ENCODE results near the gene DLG2. TPM values are rescaled to one million over a fixed set of nuclear protein-coding genes. Genes with fewer than 3 reads are reported as not detected.

The DLG2 gene
- total RNA-seq, 1 experiment from 2014 or later = 17.5 TPM

DNA sequence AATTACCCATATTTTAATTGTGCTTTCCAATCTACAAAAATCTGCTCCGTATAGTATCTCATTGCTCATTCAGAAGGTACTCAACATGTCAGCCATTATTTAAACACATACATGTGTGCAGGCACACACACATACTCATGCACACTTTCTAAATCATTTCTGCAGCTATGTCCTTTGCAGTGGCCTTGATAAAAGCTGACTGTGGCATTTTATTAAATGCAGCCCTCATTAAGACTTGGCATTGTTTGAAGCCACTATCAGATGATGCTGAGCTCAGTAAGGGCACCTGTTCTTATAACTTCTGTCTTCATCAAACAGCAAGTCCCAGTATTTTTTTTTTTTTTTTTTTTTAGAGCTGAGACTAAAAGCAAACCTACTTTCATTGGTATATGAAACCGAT, 1269.1 kb downstream of the DLG2 start:
- H3K27me3 Mint-ChIP-seq (ENCODE audit: low read depth) = no peaks in the 10 kb centered on the region
- POLR2A ChIA-PET = no interaction called here
- H3K4me3 Mint-ChIP-seq = no peak overlapping the region
- no peak overlapping the region for H3K27ac Mint-ChIP-seq
- TF ChIP-seq ESRRA (CRISPR knock-in tag; IDR thresholded peaks at IDR 0.05; ENCODE audit: borderline replicate concordance) (no peak), ZNF121 (CRISPR knock-in tag; IDR thresholded peaks at IDR 0.05) (no peak), EMX1 (CRISPR knock-in tag; IDR thresholded peaks at IDR 0.05) (no peak), SOX15 (CRISPR knock-in tag; IDR thresholded peaks at IDR 0.05) (no peak), NFATC4 (CRISPR knock-in tag; IDR thresholded peaks at IDR 0.05) (no peak), ZNF423 (CRISPR knock-in tag; IDR thresholded peaks at IDR 0.05) (no peak), RORB (CRISPR knock-in tag; IDR thresholded peaks at IDR 0.05) (no peak), ZBTB21 (CRISPR knock-in tag; IDR thresholded peaks at IDR 0.05; ENCODE audit: borderline replicate concordance) (no peak), ZNF263 (CRISPR knock-in tag; IDR thresholded peaks at IDR 0.05; ENCODE audit: low read depth) (no peak), SP1 (CRISPR knock-in tag; conservative IDR thresholded peaks at IDR 0.05) (no peak), GTF2I (CRISPR knock-in tag; conservative IDR thresholded peaks at IDR 0.05) (no peak), FOXK1 (CRISPR knock-in tag; IDR thresholded peaks at IDR 0.05) (no peak)
- TF ChIP-seq, protein P1, sequence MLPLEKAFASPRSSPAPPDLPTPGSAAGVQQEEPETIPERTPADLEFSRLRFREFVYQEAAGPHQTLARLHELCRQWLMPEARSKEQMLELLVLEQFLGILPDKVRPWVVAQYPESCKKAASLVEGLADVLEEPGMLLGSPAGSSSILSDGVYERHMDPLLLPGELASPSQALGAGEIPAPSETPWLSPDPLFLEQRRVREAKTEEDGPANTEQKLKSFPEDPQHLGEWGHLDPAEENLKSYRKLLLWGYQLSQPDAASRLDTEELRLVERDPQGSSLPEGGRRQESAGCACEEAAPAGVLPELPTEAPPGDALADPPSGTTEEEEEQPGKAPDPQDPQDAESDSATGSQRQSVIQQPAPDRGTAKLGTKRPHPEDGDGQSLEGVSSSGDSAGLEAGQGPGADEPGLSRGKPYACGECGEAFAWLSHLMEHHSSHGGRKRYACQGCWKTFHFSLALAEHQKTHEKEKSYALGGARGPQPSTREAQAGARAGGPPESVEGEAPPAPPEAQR (CRISPR knock-in tag; IDR thresholded peaks at IDR 0.05) = no peak
- TF ChIP-seq, protein P2, sequence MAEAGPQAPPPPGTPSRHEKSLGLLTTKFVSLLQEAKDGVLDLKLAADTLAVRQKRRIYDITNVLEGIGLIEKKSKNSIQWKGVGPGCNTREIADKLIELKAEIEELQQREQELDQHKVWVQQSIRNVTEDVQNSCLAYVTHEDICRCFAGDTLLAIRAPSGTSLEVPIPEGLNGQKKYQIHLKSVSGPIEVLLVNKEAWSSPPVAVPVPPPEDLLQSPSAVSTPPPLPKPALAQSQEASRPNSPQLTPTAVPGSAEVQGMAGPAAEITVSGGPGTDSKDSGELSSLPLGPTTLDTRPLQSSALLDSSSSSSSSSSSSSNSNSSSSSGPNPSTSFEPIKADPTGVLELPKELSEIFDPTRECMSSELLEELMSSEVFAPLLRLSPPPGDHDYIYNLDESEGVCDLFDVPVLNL (CRISPR knock-in tag; IDR thresholded peaks at IDR 0.05; ENCODE audit: borderline replicate concordance, low read depth) = no peak
- TF ChIP-seq, protein P3, sequence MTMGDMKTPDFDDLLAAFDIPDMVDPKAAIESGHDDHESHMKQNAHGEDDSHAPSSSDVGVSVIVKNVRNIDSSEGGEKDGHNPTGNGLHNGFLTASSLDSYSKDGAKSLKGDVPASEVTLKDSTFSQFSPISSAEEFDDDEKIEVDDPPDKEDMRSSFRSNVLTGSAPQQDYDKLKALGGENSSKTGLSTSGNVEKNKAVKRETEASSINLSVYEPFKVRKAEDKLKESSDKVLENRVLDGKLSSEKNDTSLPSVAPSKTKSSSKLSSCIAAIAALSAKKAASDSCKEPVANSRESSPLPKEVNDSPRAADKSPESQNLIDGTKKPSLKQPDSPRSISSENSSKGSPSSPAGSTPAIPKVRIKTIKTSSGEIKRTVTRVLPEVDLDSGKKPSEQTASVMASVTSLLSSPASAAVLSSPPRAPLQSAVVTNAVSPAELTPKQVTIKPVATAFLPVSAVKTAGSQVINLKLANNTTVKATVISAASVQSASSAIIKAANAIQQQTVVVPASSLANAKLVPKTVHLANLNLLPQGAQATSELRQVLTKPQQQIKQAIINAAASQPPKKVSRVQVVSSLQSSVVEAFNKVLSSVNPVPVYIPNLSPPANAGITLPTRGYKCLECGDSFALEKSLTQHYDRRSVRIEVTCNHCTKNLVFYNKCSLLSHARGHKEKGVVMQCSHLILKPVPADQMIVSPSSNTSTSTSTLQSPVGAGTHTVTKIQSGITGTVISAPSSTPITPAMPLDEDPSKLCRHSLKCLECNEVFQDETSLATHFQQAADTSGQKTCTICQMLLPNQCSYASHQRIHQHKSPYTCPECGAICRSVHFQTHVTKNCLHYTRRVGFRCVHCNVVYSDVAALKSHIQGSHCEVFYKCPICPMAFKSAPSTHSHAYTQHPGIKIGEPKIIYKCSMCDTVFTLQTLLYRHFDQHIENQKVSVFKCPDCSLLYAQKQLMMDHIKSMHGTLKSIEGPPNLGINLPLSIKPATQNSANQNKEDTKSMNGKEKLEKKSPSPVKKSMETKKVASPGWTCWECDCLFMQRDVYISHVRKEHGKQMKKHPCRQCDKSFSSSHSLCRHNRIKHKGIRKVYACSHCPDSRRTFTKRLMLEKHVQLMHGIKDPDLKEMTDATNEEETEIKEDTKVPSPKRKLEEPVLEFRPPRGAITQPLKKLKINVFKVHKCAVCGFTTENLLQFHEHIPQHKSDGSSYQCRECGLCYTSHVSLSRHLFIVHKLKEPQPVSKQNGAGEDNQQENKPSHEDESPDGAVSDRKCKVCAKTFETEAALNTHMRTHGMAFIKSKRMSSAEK (CRISPR knock-in tag; IDR thresholded peaks at IDR 0.05; ENCODE audit: borderline replicate concordance) = no peak
- TF ChIP-seq, protein P4, sequence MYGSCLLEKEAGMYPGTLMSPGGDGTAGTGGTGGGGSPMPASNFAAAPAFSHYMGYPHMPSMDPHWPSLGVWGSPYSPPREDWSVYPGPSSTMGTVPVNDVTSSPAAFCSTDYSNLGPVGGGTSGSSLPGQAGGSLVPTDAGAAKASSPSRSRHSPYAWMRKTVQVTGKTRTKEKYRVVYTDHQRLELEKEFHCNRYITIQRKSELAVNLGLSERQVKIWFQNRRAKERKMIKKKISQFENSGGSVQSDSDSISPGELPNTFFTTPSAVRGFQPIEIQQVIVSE (CRISPR knock-in tag; IDR thresholded peaks at IDR 0.05; ENCODE audit: borderline replicate concordance) = no peak
- TF ChIP-seq, protein P5, sequence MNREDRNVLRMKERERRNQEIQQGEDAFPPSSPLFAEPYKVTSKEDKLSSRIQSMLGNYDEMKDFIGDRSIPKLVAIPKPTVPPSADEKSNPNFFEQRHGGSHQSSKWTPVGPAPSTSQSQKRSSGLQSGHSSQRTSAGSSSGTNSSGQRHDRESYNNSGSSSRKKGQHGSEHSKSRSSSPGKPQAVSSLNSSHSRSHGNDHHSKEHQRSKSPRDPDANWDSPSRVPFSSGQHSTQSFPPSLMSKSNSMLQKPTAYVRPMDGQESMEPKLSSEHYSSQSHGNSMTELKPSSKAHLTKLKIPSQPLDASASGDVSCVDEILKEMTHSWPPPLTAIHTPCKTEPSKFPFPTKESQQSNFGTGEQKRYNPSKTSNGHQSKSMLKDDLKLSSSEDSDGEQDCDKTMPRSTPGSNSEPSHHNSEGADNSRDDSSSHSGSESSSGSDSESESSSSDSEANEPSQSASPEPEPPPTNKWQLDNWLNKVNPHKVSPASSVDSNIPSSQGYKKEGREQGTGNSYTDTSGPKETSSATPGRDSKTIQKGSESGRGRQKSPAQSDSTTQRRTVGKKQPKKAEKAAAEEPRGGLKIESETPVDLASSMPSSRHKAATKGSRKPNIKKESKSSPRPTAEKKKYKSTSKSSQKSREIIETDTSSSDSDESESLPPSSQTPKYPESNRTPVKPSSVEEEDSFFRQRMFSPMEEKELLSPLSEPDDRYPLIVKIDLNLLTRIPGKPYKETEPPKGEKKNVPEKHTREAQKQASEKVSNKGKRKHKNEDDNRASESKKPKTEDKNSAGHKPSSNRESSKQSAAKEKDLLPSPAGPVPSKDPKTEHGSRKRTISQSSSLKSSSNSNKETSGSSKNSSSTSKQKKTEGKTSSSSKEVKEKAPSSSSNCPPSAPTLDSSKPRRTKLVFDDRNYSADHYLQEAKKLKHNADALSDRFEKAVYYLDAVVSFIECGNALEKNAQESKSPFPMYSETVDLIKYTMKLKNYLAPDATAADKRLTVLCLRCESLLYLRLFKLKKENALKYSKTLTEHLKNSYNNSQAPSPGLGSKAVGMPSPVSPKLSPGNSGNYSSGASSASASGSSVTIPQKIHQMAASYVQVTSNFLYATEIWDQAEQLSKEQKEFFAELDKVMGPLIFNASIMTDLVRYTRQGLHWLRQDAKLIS (CRISPR knock-in tag; IDR thresholded peaks at IDR 0.05; ENCODE audit: borderline replicate concordance) = no peak
- TF ChIP-seq, protein P6, sequence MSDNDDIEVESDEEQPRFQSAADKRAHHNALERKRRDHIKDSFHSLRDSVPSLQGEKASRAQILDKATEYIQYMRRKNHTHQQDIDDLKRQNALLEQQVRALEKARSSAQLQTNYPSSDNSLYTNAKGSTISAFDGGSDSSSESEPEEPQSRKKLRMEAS (CRISPR knock-in tag; IDR thresholded peaks at IDR 0.05) = no peak
- ATAC-seq = no peak
- CTCF ChIA-PET = no interaction called here
- no peak for DNase-seq (ENCODE audit: low spot score)
- peaks cover 8% of the 10 kb centered on the region for H3K4me1 Mint-ChIP-seq
- no peaks in the 10 kb centered on the region for H3K36me3 Mint-ChIP-seq
- no peaks in the 10 kb centered on the region for H3K9me3 Mint-ChIP-seq

Data from WTC11 (cell line).